Caco-2 (cell line): ENCODE measurements around the gene C2orf49. TPM values are rescaled to one million over a fixed set of nuclear protein-coding genes. Genes with fewer than 3 reads are reported as not detected.
"Not testable (repeated sequence)": the region's sequence is repeated elsewhere in the genome, so short reads cannot be mapped to it uniquely, and the experiment has no call there.

ENCODE experiments used
- BruUV-seq: library from RNA; stranded (reverse); fragments of 400-500 nt; replicated peaks from 2 replicates; lab custom pipeline; 2021; lab: Mats Ljungman, UMichigan
- CTCF ChIA-PET: fragments of 300-600 bp; sonication (Branson Sonifier 250); formaldehyde crosslinking; loops from one replicate; lab custom pipeline; 2022; ENCODE audit warnings: antibody characterized with exemption; lab: Charles Lee
- POLR2A ChIA-PET: fragments of 300-600 bp; sonication (Branson Sonifier 250); formaldehyde crosslinking; loops from one replicate; lab custom pipeline; 2022; ENCODE audit warnings: antibody characterized with exemption; lab: Charles Lee
- DNase-seq, 2 experiments: peaks; one replicate each; pipeline versions ENCODE4 v3.0.0 to v3.0.0-alpha.2; 2020 to 2022
- H3K27me3 ChIP-seq: replicated peaks from 2 replicates; pipeline ENCODE4 v1.6.0; 2011; ENCODE audit warnings: low read length; ENCODE audit not compliant: control insufficient read depth, insufficient read depth
- H3K36me3 ChIP-seq: 2 replicates; pipeline ENCODE4 v1.5.1; 2011; ENCODE audit warnings: low read length; ENCODE audit not compliant: control insufficient read depth, insufficient read depth
- H3K4me1 ChIP-seq: fragments of 250-450 bp; sonication (Bioruptor Pico); 2 replicates; pipeline ENCODE4 v1.5.1; 2020; ENCODE audit warnings: mild to moderate bottlenecking
- H3K4me3 ChIP-seq: 2 replicates; pipeline ENCODE4 v1.5.1; 2011; ENCODE audit warnings: low read depth, mild to moderate bottlenecking, control low read depth, low read length
- H3K9me3 ChIP-seq: fragments of 250-450 bp; sonication (Bioruptor Pico); 2 replicates; pipeline ENCODE4 v1.5.1; 2020; ENCODE audit warnings: mild to moderate bottlenecking, moderate library complexity
- H3K27ac Mint-ChIP-seq: one replicate; pipeline ENCODE4 v1.8.0; 2022; ENCODE audit warnings: mixed read lengths; ENCODE audit not compliant: unreplicated experiment
- H3K27me3 Mint-ChIP-seq: one replicate; pipeline ENCODE4 v1.8.0; 2022; ENCODE audit warnings: mixed read lengths; ENCODE audit not compliant: insufficient read depth, unreplicated experiment
- H3K36me3 Mint-ChIP-seq: one replicate; pipeline ENCODE4 v1.8.0; 2022; ENCODE audit warnings: mild to moderate bottlenecking, mixed read lengths; ENCODE audit not compliant: insufficient read depth, unreplicated experiment
- H3K4me1 Mint-ChIP-seq: one replicate; pipeline ENCODE4 v1.8.0; 2022; ENCODE audit warnings: low read depth, mixed read lengths; ENCODE audit not compliant: unreplicated experiment
- H3K4me3 Mint-ChIP-seq: one replicate; pipeline ENCODE4 v1.8.0; 2022; ENCODE audit warnings: mild to moderate bottlenecking, moderate library complexity, mixed read lengths; ENCODE audit not compliant: unreplicated experiment
- H3K9me3 Mint-ChIP-seq: one replicate; pipeline ENCODE4 v1.8.0; 2022; ENCODE audit warnings: mixed read lengths; ENCODE audit not compliant: unreplicated experiment
- CTCF ChIP-seq, 2 experiments: fragments of 200-600 bp in 1 of 2; IDR thresholded peaks; 1 replicate in 1 of 2; 2 replicates in 1 of 2; pipeline versions ENCODE4 v1.5.1 to v1.8.0; 2011 to 2022; ENCODE audit warnings: antibody characterized with exemption in 1 of 2, control low read depth in 1 of 2, inconsistent platforms in 1 of 2, low read depth in 1 of 2, low read length in 1 of 2, mild to moderate bottlenecking in 1 of 2, moderate library complexity in 1 of 2; ENCODE audit not compliant: insufficient read depth in 1 of 2, severe bottlenecking in 1 of 2, unreplicated experiment in 1 of 2
- intact Hi-C: fragments of 100-400 bp; cut with micrococcal nuclease; formaldehyde crosslinking; loops from one replicate; pipeline ENCODE4 v1.10.0; 2022; ENCODE audit not compliant: unreplicated experiment
- total RNA-seq: library from RNA; stranded (reverse); gene quantifications from 2 replicates; pipeline ENCODE4 v1.2.3, GENCODE V29; 2022

The C2orf49 gene
- total RNA-seq, 1 experiment from 2014 or later, result 24.8 TPM

DNA sequence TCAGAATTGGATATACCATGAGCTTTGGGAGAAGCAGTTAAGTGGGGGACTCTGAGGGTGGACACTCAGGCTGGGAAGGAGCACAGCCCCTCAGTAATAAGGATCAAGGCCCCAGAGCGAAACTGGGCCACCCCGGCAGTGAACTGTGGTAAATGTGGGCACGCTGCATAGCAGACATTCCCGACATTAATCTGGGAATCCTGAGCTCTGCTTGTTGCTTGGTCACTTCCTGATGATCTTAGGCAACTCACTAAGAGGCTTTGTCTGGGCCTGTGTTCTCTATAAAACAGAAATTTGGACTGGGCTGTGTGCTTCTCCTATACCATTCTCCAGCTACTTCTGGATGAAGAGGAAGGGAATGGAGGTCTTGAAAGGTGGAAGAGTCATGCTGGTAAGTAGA lies 12.6 kb upstream of the C2orf49 start:
- H3K36me3 Mint-ChIP-seq, result no peaks in the 10 kb centered on the region
- ChIA-PET POLR2A (interaction anchor here (0.7 kb wide), 1 partner anchor 9 kb away, joined by 3 read pairs; no protein-coding TSS in a partner anchor), CTCF (no interaction called here)
- no peaks in the 10 kb centered on the region for H3K27me3 ChIP-seq
- no peaks in the 10 kb centered on the region for H3K9me3 Mint-ChIP-seq
- H3K4me3 Mint-ChIP-seq, result peak overlapping the region; percentile 37
- H3K36me3 ChIP-seq, result no peaks in the 10 kb centered on the region
- H3K4me1 Mint-ChIP-seq, result peaks cover 24% of the 10 kb centered on the region
- peak overlapping the region; percentile 69 for H3K27ac Mint-ChIP-seq
- no peak overlapping the region for H3K4me3 ChIP-seq
- H3K27me3 Mint-ChIP-seq, result no peaks in the 10 kb centered on the region
- H3K4me1 ChIP-seq, result 0 out of 2 replicates have a peak, but pooled peaks cover 8% of the 10 kb centered on the region
- BruUV-seq, result no TSS peak
- no peak for TF ChIP-seq CTCF (IDR thresholded peaks at IDR 0.05; ENCODE audit: insufficient read depth in 1 of 2, low read depth in 1 of 2, low read length in 1 of 2, severe bottlenecking in 1 of 2, unreplicated experiment in 1 of 2)
- intact Hi-C loops, result no loop called here
- H3K9me3 ChIP-seq, result no peaks in the 10 kb centered on the region
- peak in 1 of 2 experiments; percentile 12 for DNase-seq

DNA sequence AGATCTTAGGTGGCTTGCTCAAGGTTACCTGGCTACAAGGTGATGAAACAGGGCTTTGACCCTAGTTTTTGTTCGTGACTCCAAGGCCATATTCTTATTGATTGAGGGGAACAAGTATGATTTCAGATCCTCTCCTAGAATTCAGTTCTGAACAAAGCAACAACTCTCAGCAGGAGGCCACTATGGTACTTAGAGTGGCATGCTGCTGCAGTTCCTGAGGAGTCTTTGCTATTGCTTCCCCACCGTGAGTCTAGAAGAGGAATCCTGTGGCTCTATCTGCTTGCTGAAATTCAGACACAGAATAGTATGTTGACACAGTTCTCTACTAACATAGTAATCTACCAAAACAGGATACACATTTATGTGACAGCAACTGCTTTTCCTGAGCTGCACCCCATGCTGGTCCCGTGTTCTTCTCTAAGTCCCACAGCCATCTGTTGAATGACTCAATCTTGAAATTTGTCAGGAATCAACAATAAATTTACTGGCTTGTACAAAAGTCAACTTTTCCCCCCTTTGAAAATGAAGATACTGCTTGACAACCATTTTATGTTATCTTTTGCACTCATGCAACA lies 11.9 kb upstream of the C2orf49 start:
- TF ChIP-seq CTCF (IDR thresholded peaks at IDR 0.05; ENCODE audit: insufficient read depth in 1 of 2, low read depth in 1 of 2, low read length in 1 of 2, severe bottlenecking in 1 of 2, unreplicated experiment in 1 of 2), result no peak
- no peaks in the 10 kb centered on the region for H3K27me3 Mint-ChIP-seq
- Histone ChIP-seq H3K27me3 (no peaks in the 10 kb centered on the region), H3K4me1 (peaks cover 7% of the 10 kb centered on the region; the same call in 1 of the 2 replicates), H3K9me3 (no peaks in the 10 kb centered on the region), H3K4me3 (no peak overlapping the region), H3K36me3 (no peaks in the 10 kb centered on the region)
- no peak overlapping the region for H3K4me3 Mint-ChIP-seq
- H3K27ac Mint-ChIP-seq, result no peak overlapping the region
- POLR2A ChIA-PET, result interaction anchor here (0.7 kb wide), 1 partner anchor 10 kb away, joined by 3 read pairs; no protein-coding TSS in a partner anchor
- intact Hi-C loops, result no loop called here
- no peaks in the 10 kb centered on the region for H3K36me3 Mint-ChIP-seq
- no TSS peak for BruUV-seq
- CTCF ChIA-PET, result no interaction called here
- no peaks in the 10 kb centered on the region for H3K9me3 Mint-ChIP-seq
- peaks cover 16% of the 10 kb centered on the region for H3K4me1 Mint-ChIP-seq
- no peak for DNase-seq

DNA sequence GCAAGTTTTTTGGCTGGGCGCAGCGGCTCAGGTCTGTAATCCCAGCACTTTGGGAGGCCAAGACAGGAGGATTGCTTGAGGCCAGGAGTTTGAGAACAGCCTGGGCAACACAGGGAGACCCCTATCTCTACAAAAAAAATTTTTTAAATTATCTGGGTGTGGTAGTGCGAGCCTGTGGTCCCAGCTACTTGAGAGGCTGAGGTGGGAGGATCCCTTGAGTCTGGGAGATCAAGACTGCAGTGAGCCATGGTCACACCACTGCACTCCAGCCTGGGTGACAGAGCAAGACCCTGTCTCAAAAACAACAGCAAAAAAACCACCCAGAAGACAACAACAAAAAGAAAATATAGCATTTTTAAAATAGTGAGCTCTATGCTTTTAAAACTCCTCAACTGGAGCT lies 10.1 kb upstream of the C2orf49 start:
- H3K36me3 Mint-ChIP-seq, H3K4me3 ChIP-seq, H3K27me3 ChIP-seq, H3K4me3 Mint-ChIP-seq, BruUV-seq, CTCF ChIA-PET, H3K27ac Mint-ChIP-seq, POLR2A ChIA-PET, H3K36me3 ChIP-seq, DNase-seq, H3K9me3 ChIP-seq, H3K9me3 Mint-ChIP-seq, H3K27me3 Mint-ChIP-seq, intact Hi-C loops: not testable (repeated sequence)
- peaks cover 14% of the 10 kb centered on the region for H3K4me1 Mint-ChIP-seq
- H3K4me1 ChIP-seq, result peaks cover 11% of the 10 kb centered on the region
